ENCODE results near the gene PRPF19.

- TF ChIP-seq, protein P1, sequence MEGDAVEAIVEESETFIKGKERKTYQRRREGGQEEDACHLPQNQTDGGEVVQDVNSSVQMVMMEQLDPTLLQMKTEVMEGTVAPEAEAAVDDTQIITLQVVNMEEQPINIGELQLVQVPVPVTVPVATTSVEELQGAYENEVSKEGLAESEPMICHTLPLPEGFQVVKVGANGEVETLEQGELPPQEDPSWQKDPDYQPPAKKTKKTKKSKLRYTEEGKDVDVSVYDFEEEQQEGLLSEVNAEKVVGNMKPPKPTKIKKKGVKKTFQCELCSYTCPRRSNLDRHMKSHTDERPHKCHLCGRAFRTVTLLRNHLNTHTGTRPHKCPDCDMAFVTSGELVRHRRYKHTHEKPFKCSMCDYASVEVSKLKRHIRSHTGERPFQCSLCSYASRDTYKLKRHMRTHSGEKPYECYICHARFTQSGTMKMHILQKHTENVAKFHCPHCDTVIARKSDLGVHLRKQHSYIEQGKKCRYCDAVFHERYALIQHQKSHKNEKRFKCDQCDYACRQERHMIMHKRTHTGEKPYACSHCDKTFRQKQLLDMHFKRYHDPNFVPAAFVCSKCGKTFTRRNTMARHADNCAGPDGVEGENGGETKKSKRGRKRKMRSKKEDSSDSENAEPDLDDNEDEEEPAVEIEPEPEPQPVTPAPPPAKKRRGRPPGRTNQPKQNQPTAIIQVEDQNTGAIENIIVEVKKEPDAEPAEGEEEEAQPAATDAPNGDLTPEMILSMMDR (IDR thresholded peaks at IDR 0.05; ENCODE audit: insufficient read depth, low read depth, low read length), result no peak
- no peak for TF ChIP-seq EZH2 (IDR thresholded peaks at IDR 0.05; ENCODE audit: insufficient read depth, low read length)
Observed at GRCh38 chr11:60913793-60914632, 7.6 kb upstream of the PRPF19 start, which contains the start of gene TMEM109.

All from astrocyte (in vitro differentiated cells and primary cell).